Fibroblast of skin of left biceps (primary cell): Measurements from ENCODE around the gene CWC27.
"Not testable (repeated sequence)": the region's sequence is repeated elsewhere in the genome, so short reads cannot be mapped to it uniquely, and the experiment has no call there.

Source experiments
- DNase-seq, 2 experiments: peaks; one replicate each; pipeline ENCODE4 v3.0.0-alpha.2; 2013; ENCODE audit warnings: low read depth in 2 of 2

The CWC27 gene

DNA sequence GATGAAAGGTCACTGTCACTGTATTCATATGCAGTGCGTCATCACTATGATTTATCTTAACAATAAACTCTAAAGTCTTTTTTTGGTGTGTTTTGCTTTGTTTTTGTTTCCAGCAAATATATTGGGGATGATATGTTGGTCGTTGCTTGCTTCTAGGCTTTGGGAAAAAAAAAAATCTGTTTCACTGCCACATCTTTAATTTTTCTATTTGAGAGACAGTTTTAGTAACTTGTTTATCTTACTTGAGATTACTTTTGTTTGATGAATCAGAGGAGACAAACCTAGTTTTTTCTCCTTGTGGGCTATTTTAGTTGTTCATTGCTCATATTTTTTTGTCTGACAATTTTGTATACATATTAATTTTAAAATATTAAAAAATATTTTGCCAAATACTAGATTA, 19.4 kb downstream of the CWC27 start:
- DNase-seq, result no peak

- DNase-seq, result no peak
These were observed 20.7 kb downstream of the CWC27 start for GRCh38 chr5:64789457-64789856.

DNA sequence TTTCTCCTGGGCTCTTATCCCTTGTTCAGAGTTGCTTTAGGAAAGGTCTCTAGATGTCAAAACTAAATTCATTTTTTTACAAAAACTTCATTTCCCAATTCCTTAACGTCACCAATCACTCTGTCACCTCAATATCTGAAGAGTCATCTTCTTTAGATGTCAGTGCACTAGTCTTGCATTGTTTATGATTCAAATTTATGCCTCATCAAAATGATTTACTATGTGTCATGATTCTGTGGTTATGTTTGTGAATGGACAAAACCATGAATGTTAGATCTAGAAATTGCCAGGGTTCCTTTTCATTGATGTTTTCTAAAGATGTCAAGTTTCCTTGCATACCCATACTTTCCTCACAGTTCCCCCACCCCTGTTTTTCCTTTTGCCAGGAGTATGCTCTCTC, 21.5 kb downstream of the CWC27 start:
- no peak for DNase-seq

- no peak for DNase-seq
These were observed 23.7 kb downstream of the CWC27 start for GRCh38 chr5:64792469-64792868.

GRCh38 chr5:64794053-64794770, 25.5 kb downstream of the CWC27 start:
- no peak for DNase-seq

DNA sequence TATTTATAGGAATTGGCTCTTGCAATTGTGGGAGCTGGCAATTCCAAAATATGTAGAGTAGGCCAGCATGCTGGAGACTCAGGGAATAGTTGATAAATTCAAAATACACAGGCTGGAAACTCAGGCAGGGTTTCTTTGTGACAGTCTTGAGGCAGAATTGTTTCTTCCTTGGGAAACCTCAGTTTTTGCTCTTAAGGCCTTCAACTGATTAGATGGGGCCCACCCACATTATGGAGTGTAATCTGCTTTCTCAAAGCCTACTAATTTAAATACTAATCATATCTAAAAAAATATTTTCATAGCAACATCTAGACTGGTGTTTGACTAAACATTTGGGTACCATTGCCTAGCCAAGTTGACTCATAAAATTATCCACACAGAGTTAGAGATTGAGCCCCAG, 27.6 kb downstream of the CWC27 start:
- DNase-seq, result no peak

DNA sequence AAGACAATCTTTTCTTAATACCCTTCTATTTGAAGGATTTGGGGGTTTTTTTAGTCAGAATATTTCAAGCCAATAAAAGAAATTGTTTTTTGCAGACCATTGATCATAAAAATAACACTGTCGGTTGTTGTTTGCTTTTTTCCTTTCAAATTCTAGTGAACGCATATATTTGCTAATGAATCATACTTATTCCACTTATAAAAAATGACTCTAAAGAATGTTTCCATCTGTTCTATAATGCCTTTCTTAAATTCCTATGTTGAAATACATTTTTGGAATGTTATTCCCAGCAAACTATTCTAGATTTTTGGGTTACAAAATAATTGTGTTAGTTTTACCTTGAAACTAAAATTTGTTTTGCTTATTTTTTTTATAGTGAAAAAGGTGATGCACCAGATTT, 32.2 kb downstream of the CWC27 start:
- no peak for DNase-seq

DNA sequence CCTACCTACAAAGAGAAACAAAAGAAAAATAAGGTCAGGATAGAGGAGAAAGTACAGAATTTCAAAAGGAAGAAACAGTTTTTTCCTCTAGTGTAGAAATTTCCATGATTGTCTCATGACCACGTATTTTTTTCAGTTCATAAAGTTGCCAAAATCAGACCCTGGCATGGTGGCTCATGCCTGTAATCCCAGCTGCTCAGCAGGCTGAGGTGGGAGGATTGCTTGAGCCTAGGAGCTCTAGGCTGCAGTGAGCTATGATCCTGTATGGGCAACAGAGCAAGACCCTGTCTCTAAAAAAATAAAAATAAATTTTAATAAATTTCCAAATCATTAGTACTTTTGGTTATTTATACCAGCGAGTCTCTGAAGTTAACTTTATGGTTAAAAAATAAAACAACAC, 37.8 kb downstream of the CWC27 start:
- no peak for DNase-seq

GRCh38 chr5:64807520-64807919, 38.8 kb downstream of the CWC27 start:
- no peak for DNase-seq

- peak in 1 of 2 experiments; percentile 28 for DNase-seq
These were observed 42.4 kb downstream of the CWC27 start for GRCh38 chr5:64811050-64811640.

DNA sequence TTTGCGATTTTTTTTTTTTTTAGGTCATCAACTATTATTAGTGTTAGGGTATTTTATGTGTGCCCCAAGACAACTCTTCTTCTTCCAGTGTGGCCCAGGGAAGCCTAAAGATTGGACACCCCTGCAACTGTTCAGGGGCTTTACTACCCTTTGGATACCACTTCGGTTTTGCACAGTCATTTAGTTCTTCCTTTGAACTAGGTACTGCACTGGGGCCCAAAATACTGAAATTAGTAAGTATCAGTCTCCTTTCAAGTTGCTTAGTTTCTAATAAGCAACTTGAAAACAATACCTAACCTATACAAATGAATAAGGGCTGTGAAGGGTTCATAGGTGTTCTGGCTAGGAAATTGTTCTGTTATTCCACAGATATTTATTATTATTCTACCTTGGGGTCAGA, 45.3 kb downstream of the CWC27 start:
- DNase-seq, result no peak

GRCh38 chr5:64818245-64818644, 49.5 kb downstream of the CWC27 start:
- DNase-seq, result no peak

DNA sequence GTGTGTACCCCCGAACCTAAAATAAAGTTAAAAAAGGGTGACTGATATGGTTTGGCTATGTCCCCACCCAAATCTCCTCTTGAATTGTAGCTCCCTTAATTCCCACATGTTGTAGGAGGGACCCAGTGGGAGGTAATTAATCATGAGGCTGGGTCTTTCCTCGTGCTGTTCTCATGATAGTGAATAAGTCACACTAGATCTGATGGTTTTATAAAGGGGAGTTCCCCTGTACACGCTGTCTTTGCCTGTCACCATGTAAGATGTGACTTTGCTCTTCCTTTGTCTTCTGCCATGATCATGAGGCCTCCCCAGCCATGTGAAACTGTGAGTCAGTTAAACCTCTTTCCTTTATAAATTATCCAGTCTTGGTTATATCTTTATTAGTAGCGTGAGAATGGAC, 50.6 kb downstream of the CWC27 start:
- not testable (repeated sequence) for DNase-seq

- no peak for DNase-seq
These were observed 53.6 kb downstream of the CWC27 start for GRCh38 chr5:64822320-64822719.

GRCh38 chr5:64826541-64826940, 57.8 kb downstream of the CWC27 start:
- DNase-seq, result no peak

DNA sequence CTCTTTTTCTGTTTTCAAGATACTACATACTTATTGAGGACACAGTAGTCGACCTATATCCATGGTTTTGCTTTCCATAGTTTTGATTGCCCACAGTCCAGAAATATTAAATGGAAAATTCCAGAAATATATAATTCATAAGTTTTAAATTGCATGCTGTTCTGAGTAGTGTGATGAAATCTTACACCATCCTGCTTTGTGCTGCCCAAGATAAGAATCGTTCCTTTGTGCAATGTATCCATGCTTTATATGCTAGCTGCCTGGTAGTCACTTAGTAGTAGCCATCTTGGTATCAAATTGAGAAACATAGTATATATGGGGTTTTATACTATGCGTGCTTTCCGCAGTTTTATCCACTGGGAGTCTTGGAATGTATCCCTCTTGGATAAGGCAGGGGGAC, 59.0 kb downstream of the CWC27 start:
- no peak for DNase-seq

- DNase-seq, result not testable (repeated sequence)
These were observed 61.9 kb downstream of the CWC27 start for GRCh38 chr5:64830650-64831049.

DNA sequence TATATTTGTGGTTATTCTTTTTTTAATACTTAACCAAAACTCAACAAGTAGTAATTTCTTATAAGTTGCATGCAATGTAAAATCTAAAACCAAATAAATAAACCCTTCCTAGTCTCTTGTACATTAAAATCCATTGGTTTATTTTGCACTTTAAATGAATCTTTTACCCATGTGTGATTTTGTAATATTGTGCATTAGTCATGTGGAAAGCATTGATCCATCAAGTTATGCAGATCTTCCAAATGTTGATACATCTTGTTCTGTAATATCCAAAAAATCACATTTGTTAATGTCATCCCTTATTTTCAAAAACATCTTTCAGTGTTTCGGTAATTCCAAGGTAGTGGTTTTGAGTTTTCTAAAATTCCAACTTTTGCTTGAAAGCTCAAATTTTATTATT, 63.3 kb downstream of the CWC27 start:
- DNase-seq, result no peak

- DNase-seq, result no peak
These were observed 65.3 kb downstream of the CWC27 start for GRCh38 chr5:64834037-64834436.

DNA sequence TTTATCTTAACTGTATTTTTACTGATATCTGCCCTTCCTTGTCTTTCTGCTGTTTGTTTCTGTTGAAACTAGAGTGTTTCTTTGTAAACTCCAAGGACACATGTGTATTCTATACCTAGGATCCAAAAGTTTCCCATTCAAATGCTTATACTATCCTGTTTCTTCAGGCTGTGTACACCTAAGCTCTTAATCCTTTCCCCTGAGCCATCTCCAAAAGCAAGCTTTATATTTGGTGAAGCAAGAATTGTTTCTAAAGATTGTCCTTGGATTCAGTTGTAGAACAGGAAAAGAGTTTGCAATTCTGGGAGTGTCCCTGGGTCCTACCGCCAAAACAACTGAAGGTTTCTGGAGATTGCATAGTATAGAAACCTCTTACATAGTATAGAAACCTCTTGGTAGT, 65.9 kb downstream of the CWC27 start:
- no peak for DNase-seq

- DNase-seq, result no peak
These were observed 66.5 kb downstream of the CWC27 start for GRCh38 chr5:64835266-64835665.

DNA sequence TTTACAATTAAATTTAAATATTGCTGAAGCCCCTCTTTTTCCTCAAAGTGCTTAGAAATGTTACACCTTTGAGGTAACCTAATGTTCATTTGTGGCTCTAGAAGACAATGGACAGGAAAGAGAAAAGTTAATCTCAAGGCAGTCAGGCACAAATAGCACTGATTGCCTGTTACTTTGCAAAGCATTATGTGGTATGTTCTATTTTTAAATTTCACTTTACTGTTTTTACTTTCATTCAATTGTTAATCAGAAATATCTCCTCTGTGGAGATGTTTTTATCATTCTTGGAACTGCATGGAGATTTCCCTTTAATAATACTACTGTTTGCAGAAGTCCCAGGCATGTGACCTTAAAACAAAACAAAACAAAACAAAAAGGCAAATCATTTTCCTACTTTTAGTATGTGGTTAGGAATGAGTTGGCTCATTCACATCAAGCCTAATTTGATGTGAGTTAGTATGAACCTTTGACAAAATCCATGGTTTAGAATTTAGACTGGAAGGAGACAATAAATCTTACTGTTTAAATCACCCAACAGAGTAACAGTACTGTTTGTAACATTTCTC, 67.5 kb downstream of the CWC27 start:
- DNase-seq, result no peak

GRCh38 chr5:64836786-64837185, 68.1 kb downstream of the CWC27 start:
- DNase-seq, result no peak

GRCh38 chr5:64838376-64838775, 69.6 kb downstream of the CWC27 start:
- no peak for DNase-seq
